ENCODE results near the gene FXN. TPM values are rescaled to one million over a fixed set of nuclear protein-coding genes. Genes with fewer than 3 reads are reported as not detected.
"Not testable (repeated sequence)": the region's sequence is repeated elsewhere in the genome, so short reads cannot be mapped to it uniquely, and the experiment has no call there.

The FXN gene
- total RNA-seq, 1 donor from 2014 or later: 1.1 TPM

DNA sequence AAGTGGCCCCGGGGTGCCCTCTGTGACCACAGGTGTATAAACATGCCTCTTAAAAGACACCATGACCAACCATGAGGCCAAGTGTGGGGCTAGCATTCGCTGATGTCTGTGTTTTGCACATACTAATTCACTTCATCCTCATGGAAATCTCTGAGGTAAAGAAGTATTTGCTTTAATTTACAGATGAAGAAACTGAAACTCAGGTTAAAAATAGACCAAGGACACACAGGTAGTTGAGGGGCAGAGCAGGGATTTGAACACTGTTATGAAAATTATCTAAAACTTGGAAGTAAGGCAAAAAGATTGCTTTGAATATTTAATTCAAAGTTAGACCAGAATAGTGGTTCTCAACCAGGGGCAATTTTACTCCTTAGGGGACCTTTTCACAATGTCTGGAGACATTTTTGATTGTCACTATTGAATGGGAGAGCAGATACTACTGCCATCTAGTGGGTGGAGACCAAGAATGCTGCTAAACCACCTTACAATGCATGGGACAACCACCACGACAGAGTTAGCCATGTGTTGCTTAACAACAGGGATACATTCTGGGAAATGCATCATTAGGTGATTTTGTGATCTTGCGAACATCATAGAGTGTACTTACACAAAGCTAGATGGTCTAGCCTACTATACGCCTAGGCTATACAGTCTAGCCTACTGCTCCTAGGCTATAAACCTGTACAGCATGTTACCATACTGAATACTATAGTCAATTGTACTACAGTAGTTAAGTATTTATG is 8.0 kb upstream of the FXN start:
- DNase-seq: no peak

DNA sequence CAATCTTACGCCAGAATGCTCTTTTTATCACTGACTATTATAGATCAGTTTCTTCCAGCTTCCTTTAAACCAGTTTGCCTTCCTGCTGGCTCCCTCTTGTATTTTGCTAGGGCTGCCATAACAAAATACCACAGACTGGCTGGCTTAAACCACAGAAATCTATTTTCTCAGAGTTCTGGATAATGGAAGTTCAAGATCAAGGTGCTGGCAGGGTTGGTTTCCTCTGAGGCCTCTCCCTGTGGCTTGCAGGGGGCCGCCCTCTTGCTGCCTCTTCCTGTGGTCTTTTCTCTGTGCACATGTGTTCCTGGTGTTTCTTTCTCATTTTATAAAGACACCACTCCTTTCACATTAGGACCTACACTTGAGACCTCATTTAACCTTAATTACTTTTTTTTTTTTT is 6.8 kb upstream of the FXN start:
- DNase-seq: no peak

DNA sequence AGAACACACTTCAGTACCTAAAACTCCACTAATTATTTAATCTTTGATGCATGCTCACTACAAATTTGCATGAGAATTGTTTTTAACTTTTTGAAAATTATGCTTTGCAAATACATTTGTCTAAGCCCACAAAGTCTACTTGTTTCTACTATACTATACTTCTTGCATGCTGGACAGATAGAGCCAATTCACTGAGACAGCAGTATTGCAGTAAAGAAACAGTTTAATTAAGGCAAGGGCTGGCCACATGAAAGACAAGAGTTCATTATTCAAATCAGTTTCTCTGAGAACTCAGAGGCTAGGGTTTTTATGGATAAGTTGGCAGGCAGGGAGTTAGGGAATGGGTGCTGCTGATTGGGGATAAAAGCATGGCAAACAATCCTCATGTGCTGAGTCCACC is 6.0 kb upstream of the FXN start:
- DNase-seq: no peak

DNA sequence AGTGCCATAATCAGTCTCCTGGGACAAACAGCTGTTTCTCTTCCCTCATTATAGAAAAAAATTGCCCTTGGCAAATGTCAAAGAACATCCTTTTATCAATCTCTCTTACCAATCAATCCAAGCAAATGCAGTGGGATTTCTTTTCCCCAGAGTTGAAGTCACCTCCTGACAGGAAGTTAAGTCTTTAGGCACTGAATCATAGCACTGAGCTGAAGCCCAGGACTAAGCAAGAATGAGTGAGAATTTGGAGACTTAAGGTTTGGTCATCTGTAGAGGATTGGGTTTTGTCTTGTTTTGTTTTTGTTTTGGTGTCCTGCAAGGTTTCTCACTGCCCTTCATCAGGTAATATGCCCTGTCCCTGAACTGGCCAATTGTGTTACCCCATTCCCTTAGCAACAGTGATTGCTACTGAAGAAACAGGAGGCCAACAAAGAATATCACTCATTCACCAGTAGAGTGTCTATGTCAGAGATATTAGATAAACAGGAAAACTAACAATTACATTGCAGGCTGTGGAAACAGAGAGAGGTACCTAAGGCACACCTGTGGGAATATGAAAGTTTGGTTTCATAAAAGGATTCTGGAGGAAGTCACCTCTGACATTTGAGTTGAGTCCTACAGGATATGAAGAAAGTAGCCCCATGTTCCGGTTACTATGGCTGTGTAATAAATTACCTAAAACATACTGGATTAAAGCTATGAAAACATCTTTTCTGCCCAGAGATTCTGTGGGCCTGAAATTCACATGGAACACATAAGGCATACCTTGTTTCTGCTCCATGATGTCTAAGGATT is 4.5 kb upstream of the FXN start:
- DNase-seq: no peak

DNA sequence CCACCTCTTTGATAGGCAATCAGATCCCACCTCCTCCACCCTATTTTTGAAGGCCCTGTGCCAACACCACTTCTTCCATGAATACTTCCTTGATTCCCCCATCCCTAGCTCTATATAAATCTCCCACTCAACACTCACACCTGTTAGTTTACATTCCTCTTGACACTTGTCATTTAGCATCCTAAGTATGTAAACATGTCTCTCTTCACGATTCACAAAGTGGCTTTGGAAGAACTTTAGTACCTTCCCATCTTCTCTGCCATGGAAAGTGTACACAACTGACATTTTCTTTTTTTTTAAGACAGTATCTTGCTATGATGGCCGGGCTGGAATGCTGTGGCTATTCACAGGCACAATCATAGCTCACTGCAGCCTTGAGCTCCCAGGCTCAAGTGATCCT is 1.5 kb upstream of the FXN start:
- DNase-seq: no peak

DNA sequence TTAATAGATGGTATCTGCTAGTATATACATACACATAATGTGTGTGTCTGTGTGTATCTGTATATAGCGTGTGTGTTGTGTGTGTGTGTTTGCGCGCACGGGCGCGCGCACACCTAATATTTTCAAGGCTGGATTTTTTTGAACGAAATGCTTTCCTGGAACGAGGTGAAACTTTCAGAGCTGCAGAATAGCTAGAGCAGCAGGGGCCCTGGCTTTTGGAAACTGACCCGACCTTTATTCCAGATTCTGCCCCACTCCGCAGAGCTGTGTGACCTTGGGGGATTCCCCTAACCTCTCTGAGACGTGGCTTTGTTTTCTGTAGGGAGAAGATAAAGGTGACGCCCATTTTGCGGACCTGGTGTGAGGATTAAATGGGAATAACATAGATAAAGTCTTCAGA is 757 bp downstream of the FXN start:
- no peak for DNase-seq

DNA sequence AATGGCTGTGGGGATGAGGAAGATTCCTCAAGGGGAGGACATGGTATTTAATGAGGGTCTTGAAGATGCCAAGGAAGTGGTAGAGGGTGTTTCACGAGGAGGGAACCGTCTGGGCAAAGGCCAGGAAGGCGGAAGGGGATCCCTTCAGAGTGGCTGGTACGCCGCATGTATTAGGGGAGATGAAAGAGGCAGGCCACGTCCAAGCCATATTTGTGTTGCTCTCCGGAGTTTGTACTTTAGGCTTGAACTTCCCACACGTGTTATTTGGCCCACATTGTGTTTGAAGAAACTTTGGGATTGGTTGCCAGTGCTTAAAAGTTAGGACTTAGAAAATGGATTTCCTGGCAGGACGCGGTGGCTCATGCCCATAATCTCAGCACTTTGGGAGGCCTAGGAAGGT is 1.2 kb downstream of the FXN start:
- no peak for DNase-seq

DNA sequence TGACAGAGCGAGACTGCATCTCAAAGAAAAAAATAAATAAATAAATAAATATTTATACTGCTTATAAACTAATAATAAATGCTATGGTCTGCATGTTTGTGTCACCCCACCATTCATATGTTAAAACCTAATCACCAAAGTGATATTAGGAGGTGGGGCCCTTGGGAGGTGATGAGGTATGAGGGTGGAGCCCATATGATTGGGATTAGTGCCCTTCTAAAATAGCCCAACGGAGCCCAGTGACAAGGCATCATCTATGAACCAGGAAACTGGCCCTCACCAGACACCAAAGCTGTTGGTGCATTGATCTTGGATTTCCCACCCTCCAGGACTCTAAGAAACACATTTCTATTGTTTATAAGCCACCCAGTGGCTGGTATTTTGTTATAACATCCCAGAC is 5.1 kb downstream of the FXN start:
- DNase-seq: no peak

DNA sequence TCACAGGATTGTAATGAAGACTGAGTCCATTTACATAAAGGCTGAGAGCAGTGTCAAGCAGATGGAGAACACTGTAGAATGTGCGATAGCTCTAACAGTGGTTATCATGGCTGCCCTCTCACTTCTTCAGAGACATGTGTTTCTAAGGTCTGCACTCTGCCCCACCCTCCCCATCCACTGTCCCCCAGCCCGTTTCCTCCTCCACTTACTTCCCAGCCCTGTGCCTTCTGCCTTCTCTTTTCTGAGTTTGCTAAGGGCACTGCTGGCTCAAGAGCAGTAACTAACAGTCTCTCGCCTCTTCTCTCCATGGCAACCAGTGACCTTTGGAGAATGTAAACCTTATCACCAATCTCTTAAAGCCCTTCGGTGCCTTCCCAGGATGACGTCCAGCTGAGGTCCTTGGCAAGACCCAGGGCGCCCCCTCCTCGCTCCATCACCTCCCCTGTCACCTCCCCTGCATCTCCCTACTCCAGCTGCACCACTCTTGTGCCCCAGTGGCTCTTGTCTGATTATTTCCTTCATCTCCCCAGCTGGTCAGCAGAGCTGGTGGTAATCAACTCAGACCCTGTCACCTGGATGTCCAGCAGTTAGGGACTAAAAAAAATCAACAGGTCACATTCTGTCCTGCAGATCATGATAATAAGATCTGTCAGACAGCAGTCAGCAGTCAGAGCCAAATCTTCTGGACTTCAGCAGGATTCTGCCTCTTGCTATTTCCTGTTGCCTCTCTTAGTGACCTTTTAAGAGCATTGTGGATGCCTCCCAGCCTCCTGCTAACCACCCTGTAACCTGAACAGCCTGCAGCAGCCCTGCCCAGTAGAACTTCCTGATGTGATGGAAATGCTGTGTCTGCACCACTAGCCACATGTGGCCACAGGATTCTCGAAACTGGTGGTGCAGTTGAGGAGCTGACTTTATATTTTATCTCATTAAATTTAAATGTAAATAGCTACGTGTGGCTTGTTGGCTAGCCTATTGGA is 9.0 kb downstream of the FXN start:
- DNase-seq: no peak

DNA sequence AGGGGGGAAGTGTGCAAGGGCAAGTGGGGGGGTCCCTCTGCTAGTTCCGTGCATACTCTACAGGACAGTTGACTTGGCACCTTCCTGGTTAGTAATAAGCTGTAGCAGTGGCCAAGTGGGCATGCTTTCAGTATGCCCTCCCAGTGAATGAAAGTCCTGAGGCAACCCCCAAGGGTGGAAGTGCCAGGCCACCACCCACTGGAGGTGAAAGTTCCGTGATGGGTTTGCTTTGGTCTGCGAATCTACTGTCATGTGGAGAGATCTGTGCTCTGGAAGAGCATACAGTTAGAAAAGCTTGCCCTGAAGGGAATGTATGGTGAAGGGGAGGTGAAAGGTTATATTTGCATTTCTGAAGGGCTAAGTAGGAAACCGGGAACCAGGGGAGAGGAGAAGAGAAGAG is 10.3 kb downstream of the FXN start:
- DNase-seq: no peak

DNA sequence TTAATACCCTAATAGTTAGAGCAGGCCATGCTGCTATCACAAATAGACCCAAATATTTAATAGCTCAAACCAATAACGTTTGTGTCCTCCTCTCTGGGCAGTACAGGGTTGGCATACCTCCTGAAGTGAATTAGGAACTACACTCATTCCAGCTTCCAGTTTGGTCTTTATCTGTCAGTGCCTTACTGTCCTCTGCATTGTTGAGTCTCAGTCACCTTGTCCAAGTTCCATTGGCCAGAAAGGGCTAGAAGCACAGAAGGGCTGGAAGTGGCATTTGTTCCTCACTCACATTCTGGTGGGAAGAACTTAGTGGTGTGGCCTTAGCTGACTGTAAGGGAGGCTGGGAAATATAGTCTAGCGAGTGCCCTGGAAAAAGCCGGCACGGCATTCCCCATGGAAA is 11.2 kb downstream of the FXN start:
- no peak for DNase-seq

DNA sequence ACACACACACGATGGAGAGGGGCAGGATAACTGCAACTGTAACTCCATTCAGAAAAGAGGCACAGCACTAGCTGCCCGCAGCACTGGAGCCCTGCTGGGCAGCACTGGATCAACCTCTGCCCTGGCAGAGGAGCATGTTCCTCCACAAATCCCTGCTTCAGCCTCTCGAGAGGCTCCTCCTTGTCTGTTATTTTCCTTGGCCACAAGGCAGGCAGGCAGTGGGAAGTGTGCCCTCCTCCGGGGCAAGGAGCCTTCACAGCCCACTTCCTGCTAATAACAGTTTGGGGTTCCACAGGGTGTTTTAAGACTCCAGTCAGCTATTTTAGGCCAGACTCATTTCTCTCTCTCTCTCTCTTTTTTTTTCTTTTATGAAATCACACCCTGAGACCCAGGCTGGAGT is 11.8 kb downstream of the FXN start:
- no peak for DNase-seq

DNA sequence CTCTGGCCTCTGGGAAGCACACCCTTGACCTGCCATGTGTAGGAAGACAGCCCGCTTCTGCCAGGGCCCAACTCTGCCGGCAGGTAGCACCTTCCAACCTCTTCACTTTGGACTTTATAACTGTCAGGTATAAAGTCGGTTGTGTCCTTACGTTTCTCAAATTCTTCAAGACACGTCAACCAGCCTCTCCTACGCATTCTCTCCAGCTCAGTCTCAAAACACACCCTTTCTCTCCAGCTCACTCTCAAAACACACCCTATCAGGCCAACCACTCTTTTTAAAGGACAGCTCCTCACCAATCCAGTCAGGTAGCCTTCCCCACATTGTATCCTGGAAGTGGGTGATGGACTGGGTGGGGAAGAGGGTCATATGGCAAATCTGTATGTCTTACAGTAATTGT is 13.5 kb downstream of the FXN start:
- DNase-seq: no peak

DNA sequence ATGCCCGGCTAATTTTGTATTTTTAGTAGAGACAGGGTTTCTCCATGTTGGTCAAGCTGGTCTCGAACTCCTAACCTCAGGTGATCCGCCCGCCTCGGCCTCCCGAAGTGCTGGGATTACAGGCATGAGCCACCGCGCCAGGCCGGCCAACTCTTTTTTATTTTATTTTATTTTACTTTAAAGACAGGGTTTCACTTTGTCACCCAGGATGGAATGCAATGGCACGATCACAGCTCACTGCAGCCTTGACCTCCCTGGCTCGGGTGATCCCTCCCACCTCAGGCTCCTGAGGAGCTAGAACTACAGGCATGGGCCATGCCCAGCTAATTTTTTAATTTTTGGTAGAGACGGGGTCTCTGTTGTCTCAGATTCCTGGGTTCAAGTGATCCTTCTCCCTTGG is 15.4 kb downstream of the FXN start:
- not testable (repeated sequence) for DNase-seq

DNA sequence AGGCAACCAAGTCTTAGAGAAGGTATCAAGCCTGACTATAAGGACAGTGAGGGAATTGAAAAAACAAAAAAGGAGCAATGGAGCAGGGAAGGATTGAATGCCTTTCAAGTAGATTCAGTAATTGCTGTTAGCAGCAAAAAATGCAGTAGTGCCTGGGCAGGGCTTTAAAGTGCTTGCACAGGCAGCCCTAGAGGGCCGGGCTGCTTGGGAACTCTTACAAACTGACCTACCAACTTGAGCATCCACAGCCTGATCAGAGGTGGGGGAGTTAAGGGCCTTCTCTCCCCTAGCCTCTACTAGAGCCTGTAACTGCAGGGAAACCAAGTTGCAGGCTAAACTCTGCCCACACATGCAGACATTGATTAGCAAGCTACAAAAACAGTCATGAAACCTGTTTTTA is 19.4 kb downstream of the FXN start:
- no peak for DNase-seq

DNA sequence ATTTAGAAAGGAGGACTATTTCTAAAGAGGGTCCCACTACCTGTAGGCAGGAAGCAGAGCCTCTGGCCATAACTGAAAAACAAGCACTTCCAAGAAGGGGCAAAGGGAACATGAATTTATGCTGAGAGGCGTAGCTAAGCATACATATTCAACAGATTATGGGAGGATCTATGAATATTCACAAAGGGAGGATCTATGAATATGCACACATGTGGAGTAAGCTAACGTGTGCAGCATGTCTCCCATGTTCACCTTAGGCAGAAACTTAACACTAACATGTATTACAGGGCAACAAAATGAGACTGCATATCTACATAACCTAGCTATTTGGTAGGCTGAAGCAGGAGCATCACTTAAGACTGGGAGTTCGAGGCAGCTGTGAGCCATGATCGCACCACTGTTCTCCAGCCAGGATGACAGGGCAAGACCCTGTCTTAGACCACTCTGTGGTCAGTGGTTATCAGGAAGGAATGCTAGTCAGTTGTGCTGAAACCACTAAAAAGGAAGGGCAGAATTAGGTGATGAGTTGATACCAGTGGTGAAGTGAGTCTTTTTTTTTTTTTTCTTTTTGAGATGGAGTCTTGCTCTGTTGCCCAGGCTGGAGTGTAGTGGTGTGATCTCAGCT is 20.8 kb downstream of the FXN start:
- no peak for DNase-seq

DNA sequence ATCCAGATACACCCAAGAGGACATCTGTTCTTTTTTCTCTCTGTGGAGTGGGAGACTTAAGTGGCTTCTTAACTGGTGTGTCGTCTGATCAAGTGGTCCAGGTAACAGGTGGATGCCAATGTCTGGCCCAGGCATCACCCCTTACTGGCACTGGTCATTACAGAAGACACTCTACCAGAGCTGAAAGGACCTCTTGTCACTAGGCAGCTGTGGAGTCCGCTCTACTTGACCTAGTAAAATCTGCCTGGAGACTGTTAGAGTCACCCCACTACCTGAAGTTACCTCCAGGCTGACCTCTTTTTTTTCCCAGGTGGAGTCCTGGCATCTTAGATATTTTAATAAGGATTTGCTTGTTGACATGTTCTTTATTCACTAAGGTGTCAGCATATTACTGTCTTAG is 22.5 kb downstream of the FXN start:
- DNase-seq: no peak

DNA sequence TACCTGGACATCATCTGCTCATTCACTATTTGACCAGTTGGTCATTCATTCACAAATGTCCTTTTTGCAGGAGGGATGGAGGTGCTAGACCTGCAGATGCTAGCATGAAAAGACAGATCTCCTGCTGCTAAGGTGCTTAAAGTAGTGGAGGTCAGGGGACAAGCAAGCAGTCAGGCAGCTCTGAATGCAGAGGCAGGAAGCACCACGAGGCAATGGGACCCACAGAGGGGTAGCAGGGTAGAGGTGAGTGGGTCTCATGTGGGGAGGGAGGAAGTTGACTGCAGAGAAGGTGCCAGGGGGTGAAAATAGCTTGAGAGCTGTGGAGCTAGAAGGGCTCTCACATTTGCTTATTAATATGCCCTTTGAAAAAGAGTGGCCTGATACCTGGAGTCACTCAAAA is 25.2 kb downstream of the FXN start:
- DNase-seq: no peak

DNA sequence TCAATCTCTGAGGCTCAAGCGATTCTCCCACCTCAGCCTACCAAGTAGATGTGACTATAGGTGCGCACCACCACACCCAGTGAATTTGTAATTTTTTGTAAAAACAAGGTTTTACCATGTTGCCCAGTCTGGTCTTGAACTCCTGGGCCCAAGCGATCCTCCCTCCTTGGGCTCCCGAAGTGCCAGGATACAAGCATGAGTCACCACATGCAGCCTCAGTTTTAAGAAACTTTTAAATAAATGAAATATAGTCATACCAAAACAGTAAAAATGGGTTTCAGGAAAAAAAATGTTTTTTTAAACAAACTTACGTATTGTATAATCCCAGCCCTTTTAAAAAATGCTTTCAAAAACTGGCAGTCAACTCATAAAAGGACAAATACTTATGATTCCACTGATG is 26.6 kb downstream of the FXN start:
- no peak for DNase-seq

DNA sequence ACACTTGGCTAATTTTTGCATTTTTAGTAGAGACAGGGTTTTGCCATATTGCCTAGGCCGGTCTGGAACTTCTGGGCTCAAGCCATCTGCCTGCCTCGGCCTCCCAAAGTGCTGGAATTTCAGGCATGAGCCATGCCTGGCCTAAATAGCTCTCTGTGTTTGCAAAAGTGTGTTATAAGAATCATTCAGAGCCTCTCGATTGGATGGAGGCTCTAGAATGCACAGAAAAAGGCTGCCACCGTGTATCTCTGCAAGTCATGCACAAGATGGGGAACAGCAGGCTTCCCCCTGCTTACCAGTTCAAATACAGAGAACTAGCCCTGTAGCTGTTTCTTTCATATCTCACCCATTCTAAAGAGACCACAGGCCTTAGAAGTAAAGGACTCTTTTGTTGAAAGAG is 28.3 kb downstream of the FXN start:
- DNase-seq: no peak

DNA sequence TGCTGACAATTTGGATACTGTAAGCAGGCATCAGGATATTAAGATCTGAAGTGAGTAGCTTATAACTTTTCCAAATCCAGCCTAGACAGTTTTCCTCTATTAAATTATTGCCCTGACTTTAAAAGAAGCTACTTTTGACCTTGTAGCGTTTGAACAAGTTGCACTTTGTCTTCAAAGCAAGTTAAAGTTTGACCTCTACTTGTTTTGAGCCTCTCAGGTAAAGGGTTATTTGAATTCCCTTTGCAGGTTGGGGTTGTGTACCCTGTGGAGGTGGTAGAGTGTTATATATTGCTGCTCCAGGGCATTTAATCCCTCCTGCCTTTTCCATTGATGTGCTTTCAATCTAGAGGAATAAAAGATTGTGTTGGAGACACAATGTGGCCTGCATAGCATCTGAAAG is 30.1 kb downstream of the FXN start:
- no peak for DNase-seq

DNA sequence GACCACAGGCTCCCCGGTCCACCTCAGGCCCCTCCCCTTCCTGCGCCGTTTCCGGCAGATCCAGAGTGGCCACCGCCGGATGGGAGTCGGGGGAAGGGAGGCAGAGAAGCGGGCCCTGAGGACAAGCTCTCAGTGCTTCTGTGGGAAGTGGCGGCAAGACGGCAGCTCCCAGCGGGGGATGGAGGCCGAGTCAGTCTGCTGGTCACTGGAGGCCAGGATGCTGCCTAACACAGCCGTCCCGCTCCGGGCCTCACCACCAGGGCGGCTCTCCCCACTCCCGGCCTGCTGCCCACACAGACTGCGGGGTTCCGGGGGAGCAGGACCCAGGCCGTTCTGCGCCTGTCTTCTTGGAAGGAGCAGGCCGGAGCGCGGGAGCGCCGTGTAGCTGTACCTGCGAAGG is 31.4 kb downstream of the FXN start:
- DNase-seq: no peak

DNA sequence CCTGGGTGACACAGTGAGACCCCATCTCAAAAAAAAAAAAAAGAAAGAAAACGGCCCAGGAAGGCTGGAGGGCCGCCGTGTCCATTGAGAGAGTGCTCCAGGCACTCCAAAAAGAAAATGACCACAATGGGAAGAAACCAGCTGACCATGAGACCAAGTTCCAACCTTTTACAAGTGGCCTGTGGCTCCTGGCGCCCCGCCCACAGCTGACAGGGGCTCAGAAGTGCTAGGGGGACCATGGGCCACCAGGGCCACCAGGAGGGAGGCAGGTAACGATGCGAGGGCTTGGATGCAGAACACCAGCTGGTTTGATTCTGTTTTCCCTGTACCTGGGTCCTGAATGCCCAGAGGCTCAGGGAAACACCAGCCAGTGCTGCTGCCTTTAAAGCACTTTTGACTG is 34.6 kb downstream of the FXN start:
- no peak for DNase-seq

Measured in occipital lobe (tissue), 2 donors.